Mesenchymal stem cell (in vitro differentiated cells and primary cell): ENCODE measurements around the gene KHK.
A peak's percentile ranks its signal among the peaks of the same experiment; 100 is the strongest.

Experiments
- DNase-seq: peaks from one replicate; pipeline ENCODE4 v3.0.0-alpha.2; 2013
- H2AFZ ChIP-seq: one replicate; pipeline ENCODE4 v1.6.1; 2013; ENCODE audit warnings: low read depth, mild to moderate bottlenecking, control low read depth, inconsistent platforms, low read length, moderate library complexity
- H2AK5ac ChIP-seq: 2 replicates; pipeline ENCODE4 v1.6.1; 2013; ENCODE audit warnings: low read length, moderate library complexity, mild to moderate bottlenecking, inconsistent platforms; ENCODE audit not compliant: severe bottlenecking
- H2BK120ac ChIP-seq: one replicate; pipeline ENCODE4 v1.6.1; 2013; ENCODE audit warnings: low read depth, mild to moderate bottlenecking, inconsistent platforms, low read length, moderate library complexity
- H2BK12ac ChIP-seq, 2 experiments: one replicate each; pipeline ENCODE4 v1.6.1; 2013; ENCODE audit warnings: inconsistent platforms in 2 of 2, low read length in 2 of 2, mild to moderate bottlenecking in 2 of 2, moderate library complexity in 2 of 2, control low read depth in 1 of 2
- H2BK15ac ChIP-seq: one replicate; pipeline ENCODE4 v1.6.1; 2013; ENCODE audit warnings: mild to moderate bottlenecking, low read depth, inconsistent platforms; ENCODE audit not compliant: poor library complexity, severe bottlenecking
- H2BK5ac ChIP-seq: 2 replicates; pipeline ENCODE4 v1.6.1; 2013; ENCODE audit warnings: low read depth, mild to moderate bottlenecking, low read length, control low read depth, inconsistent platforms; ENCODE audit not compliant: poor library complexity, severe bottlenecking
- H3K14ac ChIP-seq, 2 experiments: one replicate each; pipeline ENCODE4 v1.6.1; 2013; ENCODE audit warnings: inconsistent platforms in 2 of 2, low read length in 2 of 2, control low read depth in 1 of 2, mild to moderate bottlenecking in 1 of 2, moderate library complexity in 1 of 2
- H3K18ac ChIP-seq, 2 experiments: one replicate each; pipeline ENCODE4 v1.6.1; 2013; ENCODE audit warnings: inconsistent platforms in 2 of 2, low read length in 2 of 2, control low read depth in 1 of 2, low read depth in 1 of 2, mild to moderate bottlenecking in 1 of 2
- H3K23ac ChIP-seq, 2 experiments: one replicate each; pipeline ENCODE4 v1.6.1; 2013; ENCODE audit warnings: inconsistent platforms in 2 of 2, low read length in 2 of 2, mild to moderate bottlenecking in 2 of 2, moderate library complexity in 2 of 2, control low read depth in 1 of 2
- H3K27ac ChIP-seq: 2 replicates; pipeline ENCODE4 v1.5.1; 2013; ENCODE audit warnings: mild to moderate bottlenecking, moderate library complexity, low read length, control low read depth, inconsistent platforms; ENCODE audit not compliant: poor library complexity, severe bottlenecking
- H3K27me3 ChIP-seq, 2 experiments: 2 replicates each; pipeline versions ENCODE4 v1.6.1 to v1.7.0; 2013; ENCODE audit warnings: low read length in 2 of 2, mild to moderate bottlenecking in 2 of 2, moderate library complexity in 2 of 2, control low read depth in 1 of 2, inconsistent platforms in 1 of 2; ENCODE audit not compliant: control insufficient read depth in 1 of 2, insufficient read depth in 1 of 2
- H3K36me3 ChIP-seq, 2 experiments: 2 replicates each; pipeline versions ENCODE4 v1.6.1 to v1.7.0; 2013; ENCODE audit warnings: low read length in 2 of 2, control low read depth in 1 of 2, inconsistent platforms in 1 of 2, low read depth in 1 of 2, mild to moderate bottlenecking in 1 of 2; ENCODE audit not compliant: insufficient read depth in 2 of 2, control insufficient read depth in 1 of 2
- H3K4ac ChIP-seq, 2 experiments: one replicate each; pipeline ENCODE4 v1.6.1; 2013; ENCODE audit warnings: inconsistent platforms in 2 of 2, low read length in 2 of 2, mild to moderate bottlenecking in 2 of 2, moderate library complexity in 2 of 2, control low read depth in 1 of 2, low read depth in 1 of 2
- H3K4me1 ChIP-seq: 2 replicates; pipeline ENCODE4 v1.6.1; 2013; ENCODE audit warnings: low read depth, low read length, control low read depth; ENCODE audit not compliant: control insufficient read depth, insufficient read depth
- H3K4me2 ChIP-seq: 2 replicates; pipeline ENCODE4 v1.6.1; 2013; ENCODE audit warnings: low read length, mild to moderate bottlenecking, inconsistent platforms; ENCODE audit not compliant: poor library complexity, severe bottlenecking
- H3K4me3 ChIP-seq, 2 experiments: 2 replicates each; pipeline versions ENCODE4 v1.5.1 to v1.7.0; 2013; ENCODE audit warnings: low read length in 2 of 2, mild to moderate bottlenecking in 2 of 2, control low read depth in 1 of 2, low read depth in 1 of 2; ENCODE audit not compliant: insufficient read depth in 1 of 2
- H3K79me1 ChIP-seq: replicated peaks from 2 replicates; pipeline ENCODE4 v1.6.1; 2013; ENCODE audit warnings: mild to moderate bottlenecking, control low read depth, low read length, inconsistent platforms; ENCODE audit not compliant: poor library complexity, severe bottlenecking
- H3K9ac ChIP-seq: 2 replicates; pipeline ENCODE4 v1.7.0; 2013; ENCODE audit warnings: mild to moderate bottlenecking, low read length, moderate library complexity
- H3K9me3 ChIP-seq: 2 replicates; pipeline ENCODE4 v1.7.0; 2013; ENCODE audit warnings: mild to moderate bottlenecking, low read length; ENCODE audit not compliant: control insufficient read depth
- H4K8ac ChIP-seq: one replicate; pipeline ENCODE4 v1.6.1; 2013; ENCODE audit warnings: inconsistent platforms, mild to moderate bottlenecking, low read length, moderate library complexity
- H4K91ac ChIP-seq: one replicate; pipeline ENCODE4 v1.6.1; 2013; ENCODE audit warnings: mild to moderate bottlenecking, low read length, inconsistent platforms
- WGBS: methylation state at CpG from one replicate; pipeline ENCODE4 v1.1.7; 2013; ENCODE audit warnings: mixed read lengths; 5-methylcytosine and 5-hydroxymethylcytosine counted together

The KHK gene

GRCh38 chr2:27042985-27043634 lies 43.5 kb upstream of the KHK start:
- Histone ChIP-seq H3K4me1 (peaks cover 15% of the 10 kb centered on the region), H2AFZ (no peak overlapping the region), H3K27me3 (no peaks in the 10 kb centered on the region), H3K9me3 (no peaks in the 10 kb centered on the region), H3K9ac (peak overlapping the region; percentile 33), H2BK5ac (no peak overlapping the region), H3K4me3 (no peak overlapping the region), H4K8ac (peak overlapping the region; percentile 17), H2BK12ac (no peak overlapping the region), H2AK5ac (no peak overlapping the region), H3K79me1 (peaks cover 25% of the 10 kb centered on the region), H3K14ac (no peak overlapping the region), H3K4me2 (no peak overlapping the region), H3K4ac (no peak overlapping the region), H3K27ac (no peak overlapping the region), H3K23ac (no peak overlapping the region), H4K91ac (no peak overlapping the region), H2BK15ac (no peak overlapping the region), H3K36me3 (peaks cover 43 to 49% of the 10 kb centered on the region in 2 experiments), H2BK120ac (no peak overlapping the region), H3K18ac (no peak overlapping the region)
- WGBS, result 93% methylated on average over 6 of the region's 7 CpGs
- no peak for DNase-seq

GRCh38 chr2:27049422-27050280 lies 36.9 kb upstream of the KHK start:
- Histone ChIP-seq H2AFZ (peak overlapping the region; percentile 15), H3K23ac (peak overlapping the region in 1 of 2 experiments; percentile 14), H2BK5ac (no peak overlapping the region), H3K4me2 (peak overlapping the region; percentile 85), H4K8ac (peak overlapping the region; percentile 1), H3K4me3 (peak overlapping the region; percentile 70 to 89), H2AK5ac (no peak overlapping the region), H3K4ac (peak overlapping the region in 1 of 2 experiments; percentile 43), H3K36me3 (peaks cover 12 to 14% of the 10 kb centered on the region in 2 experiments), H2BK15ac (no peak overlapping the region), H3K79me1 (peaks cover 11% of the 10 kb centered on the region), H2BK12ac (no peak overlapping the region), H2BK120ac (no peak overlapping the region), H4K91ac (no peak overlapping the region), H3K14ac (peak overlapping the region in 1 of 2 experiments; percentile 84), H3K18ac (peak overlapping the region; percentile 23 to 82), H3K9ac (peak overlapping the region; percentile 89), H3K27me3 (no peaks in the 10 kb centered on the region), H3K9me3 (no peaks in the 10 kb centered on the region), H3K4me1 (peaks cover 10% of the 10 kb centered on the region), H3K27ac (peak overlapping the region; percentile 75)
- 18% methylated on average over 52 of the region's 52 CpGs for WGBS
- peak; percentile 73 for DNase-seq

GRCh38 chr2:27050281-27050995 lies 36.1 kb upstream of the KHK start:
- Histone ChIP-seq H2BK12ac (no peak overlapping the region), H3K14ac (peak overlapping the region in 1 of 2 experiments; percentile 84), H2AK5ac (no peak overlapping the region), H3K18ac (peak overlapping the region; percentile 23 to 82), H4K91ac (no peak overlapping the region), H3K27me3 (no peaks in the 10 kb centered on the region), H3K23ac (no peak overlapping the region), H3K4ac (no peak overlapping the region), H3K36me3 (peaks cover 20 to 22% of the 10 kb centered on the region in 2 experiments), H2BK15ac (no peak overlapping the region), H2BK5ac (no peak overlapping the region), H3K4me2 (peak overlapping the region; percentile 85), H3K4me1 (peaks cover 10% of the 10 kb centered on the region), H2BK120ac (no peak overlapping the region), H3K9me3 (no peaks in the 10 kb centered on the region), H2AFZ (peak overlapping the region; percentile 15), H4K8ac (no peak overlapping the region), H3K79me1 (peaks cover 16% of the 10 kb centered on the region), H3K4me3 (peak overlapping the region; percentile 70 to 89), H3K27ac (peak overlapping the region; percentile 75), H3K9ac (peak overlapping the region; percentile 89)
- under 1% methylated on average over 45 of the region's 48 CpGs for WGBS
- peak; percentile 98 for DNase-seq
